Measurements from ENCODE around the gene CRELD2.

The CRELD2 gene

GRCh38 chr22:49954991-49955580 is 36.7 kb downstream of the CRELD2 start:
- Histone ChIP-seq H3K27ac (ENCODE audit: low read length) (no peak overlapping the region), H3K9me2 (replicated peaks; ENCODE audit: insufficient read depth, low read length) (no peaks in the 10 kb centered on the region), H3K4me3 (ENCODE audit: low read length) (no peak overlapping the region), H3K4me2 (ENCODE audit: low read depth, low read length) (no peak overlapping the region), H3F3A (ENCODE audit: insufficient read depth, low read length) (no peaks in the 10 kb centered on the region), H3K9ac (ENCODE audit: low read length) (no peak overlapping the region), H3K4me1 (ENCODE audit: low read length) (0 out of 2 replicates have a peak, but pooled peaks cover 5% of the 10 kb centered on the region), H3K9me3 (replicated peaks; ENCODE audit: insufficient read depth, low read length) (no peaks in the 10 kb centered on the region), H2AFZ (ENCODE audit: low read length) (no peak overlapping the region), H4K20me1 (ENCODE audit: insufficient read depth, low read length) (no peaks in the 10 kb centered on the region), H3K27me3 (replicated peaks; ENCODE audit: insufficient read depth, low read length) (no peaks in the 10 kb centered on the region; the same call in 1 of the 2 replicates), H3K79me2 (ENCODE audit: low read length) (no peaks in the 10 kb centered on the region), H3K36me3 (replicated peaks; ENCODE audit: insufficient read depth, low read length) (no peaks in the 10 kb centered on the region)
- TF ChIP-seq EZH2phosphoT487 (IDR thresholded peaks at IDR 0.05; ENCODE audit: low read length) (no peak), CTCF (IDR thresholded peaks at IDR 0.05; ENCODE audit: low read length) (no peak), EZH2 (optimal IDR thresholded peaks at IDR 0.05; ENCODE audit: low read depth, low read length) (no peak)
- DNase-seq = no peak

GRCh38 chr22:49955581-49956417 is 37.4 kb downstream of the CRELD2 start:
- no peak for TF ChIP-seq EZH2 (optimal IDR thresholded peaks at IDR 0.05; ENCODE audit: low read depth, low read length)
- no peak overlapping the region for H2AFZ ChIP-seq (ENCODE audit: low read length)
- H3K4me1 ChIP-seq (ENCODE audit: low read length) = 0 out of 2 replicates have a peak, but pooled peaks cover 5% of the 10 kb centered on the region
- H3K9me2 ChIP-seq (replicated peaks; ENCODE audit: insufficient read depth, low read length) = no peaks in the 10 kb centered on the region
- H3K9ac ChIP-seq (ENCODE audit: low read length) = no peak overlapping the region
- DNase-seq = peak; percentile 1
- H3K27ac ChIP-seq (ENCODE audit: low read length) = no peak overlapping the region
- no peaks in the 10 kb centered on the region for H3K36me3 ChIP-seq (replicated peaks; ENCODE audit: insufficient read depth, low read length)
- H4K20me1 ChIP-seq (ENCODE audit: insufficient read depth, low read length) = no peaks in the 10 kb centered on the region
- H3K4me3 ChIP-seq (ENCODE audit: low read length) = no peak overlapping the region
- no peak overlapping the region for H3K4me2 ChIP-seq (ENCODE audit: low read depth, low read length)
- no peaks in the 10 kb centered on the region for H3F3A ChIP-seq (ENCODE audit: insufficient read depth, low read length)
- H3K9me3 ChIP-seq (replicated peaks; ENCODE audit: insufficient read depth, low read length) = no peaks in the 10 kb centered on the region
- no peaks in the 10 kb centered on the region for H3K79me2 ChIP-seq (ENCODE audit: low read length)
- no peaks in the 10 kb centered on the region; the same call in 1 of the 2 replicates for H3K27me3 ChIP-seq (replicated peaks; ENCODE audit: insufficient read depth, low read length)

- H3K36me3 ChIP-seq (replicated peaks; ENCODE audit: insufficient read depth, low read length) = no peaks in the 10 kb centered on the region
- H3K27ac ChIP-seq (ENCODE audit: low read length) = no peak overlapping the region
- H4K20me1 ChIP-seq (ENCODE audit: insufficient read depth, low read length) = no peaks in the 10 kb centered on the region
- no peaks in the 10 kb centered on the region; the same call in 1 of the 2 replicates for H3K27me3 ChIP-seq (replicated peaks; ENCODE audit: insufficient read depth, low read length)
- no peaks in the 10 kb centered on the region for H3K9me3 ChIP-seq (replicated peaks; ENCODE audit: insufficient read depth, low read length)
- peaks cover 5% of the 10 kb centered on the region for H3K79me2 ChIP-seq (ENCODE audit: low read length)
- no peak overlapping the region for H3K9ac ChIP-seq (ENCODE audit: low read length)
- H3K4me3 ChIP-seq (ENCODE audit: low read length) = no peak overlapping the region
- H3K4me2 ChIP-seq (ENCODE audit: low read depth, low read length) = no peak overlapping the region
- H3F3A ChIP-seq (ENCODE audit: insufficient read depth, low read length) = no peaks in the 10 kb centered on the region
- H3K4me1 ChIP-seq (ENCODE audit: low read length) = 0 out of 2 replicates have a peak, but pooled peaks cover 5% of the 10 kb centered on the region
- peak; percentile 3 for DNase-seq
- no peak overlapping the region for H2AFZ ChIP-seq (ENCODE audit: low read length)
- no peaks in the 10 kb centered on the region for H3K9me2 ChIP-seq (replicated peaks; ENCODE audit: insufficient read depth, low read length)
- TF ChIP-seq EZH2phosphoT487 (IDR thresholded peaks at IDR 0.05; ENCODE audit: low read length) = no peak
- TF ChIP-seq EZH2 (optimal IDR thresholded peaks at IDR 0.05; ENCODE audit: low read depth, low read length) = no peak
- TF ChIP-seq CTCF (IDR thresholded peaks at IDR 0.05; ENCODE audit: low read length) = no peak
Observed at GRCh38 chr22:49956418-49956770, 38.0 kb downstream of the CRELD2 start.

Measured in MM.1S (cell line).